GM12878 (cell line): ENCODE results near the gene CDH16. TPM values are rescaled to one million over a fixed set of nuclear protein-coding genes. Genes with fewer than 3 reads are reported as not detected.

Experiments
- ATF7 ChIP-seq: fragments of 450-650 bp; IDR thresholded peaks from 2 replicates; pipeline ENCODE4 v1.6.1; 2016; ENCODE audit warnings: low read depth, mild to moderate bottlenecking
- CREM ChIP-seq: IDR thresholded peaks from 2 replicates; pipeline ENCODE4 v1.6.1; 2014; ENCODE audit warnings: antibody characterized with exemption, low read depth
- FOS ChIP-seq: IDR thresholded peaks from 3 replicates; pipeline ENCODE4 v1.6.1; 2011; ENCODE audit warnings: borderline replicate concordance; ENCODE audit not compliant: insufficient read length; ENCODE audit errors: extremely low read depth
- MYB ChIP-seq: fragments of 150-350 bp; IDR thresholded peaks from 2 replicates; pipeline ENCODE4 v1.6.1; 2014; ENCODE audit warnings: mild to moderate bottlenecking, low read depth, low read length, borderline replicate concordance
- NBN ChIP-seq: fragments of 450-650 bp; IDR thresholded peaks from 2 replicates; pipeline ENCODE4 v1.6.1; 2016
- RAD21 ChIP-seq: IDR thresholded peaks from 2 replicates; pipeline ENCODE4 v1.6.1; 2011; ENCODE audit warnings: mild to moderate bottlenecking, low read depth, low read length, moderate library complexity; ENCODE audit not compliant: insufficient read depth
- RAD51 ChIP-seq: fragments of 450-650 bp; IDR thresholded peaks from 2 replicates; pipeline ENCODE4 v1.6.1; 2016; ENCODE audit warnings: moderate library complexity, mild to moderate bottlenecking, inconsistent platforms
- SKIL ChIP-seq: fragments of 450-650 bp; IDR thresholded peaks from 2 replicates; pipeline ENCODE4 v1.6.1; 2017; ENCODE audit warnings: mild to moderate bottlenecking, low read depth, inconsistent platforms; ENCODE audit not compliant: poor library complexity, severe bottlenecking
- TBL1XR1 ChIP-seq: IDR thresholded peaks from 2 replicates; pipeline ENCODE4 v1.6.1; 2012; ENCODE audit warnings: low read depth, low read length, improper control_type of control experiment
- TCF3 ChIP-seq: IDR thresholded peaks from 2 replicates; pipeline ENCODE4 v1.6.1; 2012; ENCODE audit warnings: low read depth, mild to moderate bottlenecking, low read length, borderline replicate concordance; ENCODE audit not compliant: insufficient read depth
- ZNF24 ChIP-seq: fragments of 450-650 bp; IDR thresholded peaks from 2 replicates; pipeline ENCODE4 v1.6.1; 2017; ENCODE audit warnings: antibody characterized with exemption, mild to moderate bottlenecking
- ZSCAN29 ChIP-seq: fragments of 450-650 bp; IDR thresholded peaks from 2 replicates; pipeline ENCODE4 v1.6.1; 2017; ENCODE audit warnings: mild to moderate bottlenecking, moderate library complexity
- polyA plus RNA-seq, 11 experiments: library from polyadenylated mRNA; depleted of rRNA in 4 of 11; unstranded in 6 of 11; stranded (reverse) in 5 of 11; fragments of >200 nt; fragmentation: Nextera tagmentation in 4 of 11; fragmentation: Illumina TruSeq in 1 of 11; extraction: Ambion mirVana in 4 of 11; extraction: Trizol in 1 of 11; gene quantifications; 1 replicate in 1 of 11; 2 replicates in 10 of 11; pipeline versions ENCODE4 v1.2.1 to v1.2.3, GENCODE V29; 2011 to 2016; ENCODE audit warnings: inconsistent platforms in 2 of 11, missing spikeins in 2 of 11, low read depth in 1 of 11
- total RNA-seq, 4 experiments: library from RNA; depleted of rRNA in 3 of 4; stranded (reverse); fragments of >200 nt in 3 of 4; fragmentation: Illumina TruSeq in 1 of 4; extraction: Trizol in 1 of 4; gene quantifications; 2 replicates each; pipeline versions ENCODE4 v1.2.1 to v1.2.3, GENCODE V29; 2013 to 2021

CDH16 gene
- total and polyA plus RNA-seq, 10 of the 15 experiments (the other 5 are each of a cell fraction or from before 2014, with no cell fraction given), result 0.05 TPM; not detected in 9

- TF ChIP-seq TBL1XR1 (no peak), ZNF24 (no peak), NBN (no peak), ATF7 (0 out of 2 replicates have a peak, but pooled peaks have one; percentile 11), FOS (no peak), MYB (no peak), ZSCAN29 (no peak), RAD21 (peak; percentile 81), CREM (no peak), TCF3 (no peak), RAD51 (peak; percentile 37; the same call in 1 of the 2 replicates), SKIL (peak; percentile 44)
These were observed 28.8 kb upstream of the CDH16 start (continued) for GRCh38 chr16:66947302-66948065.
